HepG2 (cell line): ENCODE measurements around the gene TPD52L2. TPM values are rescaled to one million over a fixed set of nuclear protein-coding genes. Genes with fewer than 3 reads are reported as not detected.

Source experiments
- ARNTL ChIP-seq: sonication (generic); formaldehyde crosslinking; IDR thresholded peaks from 2 replicates; pipeline ENCODE4 v1.4.0; 2020; ENCODE audit warnings: mild to moderate bottlenecking, missing genetic modification reagents
- BCL6 ChIP-seq: IDR thresholded peaks from 2 replicates; pipeline ENCODE4 v1.6.1; 2016; ENCODE audit warnings: missing genetic modification reagents, missing compliant biosample characterization
- CHCHD3 ChIP-seq: sonication (generic); formaldehyde crosslinking; IDR thresholded peaks from 2 replicates; pipeline ENCODE4 v1.8.0; 2022; ENCODE audit warnings: mild to moderate bottlenecking, missing genetic modification reagents, moderate library complexity
- KMT2B ChIP-seq: IDR thresholded peaks from 2 replicates; pipeline ENCODE4 v1.6.1; 2016; ENCODE audit warnings: missing genetic modification reagents, missing compliant biosample characterization
- TOE1 ChIP-seq: sonication (generic); formaldehyde crosslinking; IDR thresholded peaks from 2 replicates; pipeline ENCODE4 v1.4.0; 2020; ENCODE audit warnings: mild to moderate bottlenecking, missing genetic modification reagents
- U2AF2 ChIP-seq: fragments of 200-400 bp; formaldehyde crosslinking; IDR thresholded peaks from 2 replicates; pipeline ENCODE4 v1.6.1; 2017; ENCODE audit warnings: low read depth, mild to moderate bottlenecking, low read length
- ZBTB1 ChIP-seq: sonication (generic); formaldehyde crosslinking; IDR thresholded peaks from 2 replicates; pipeline ENCODE4 v1.4.0; 2020; ENCODE audit warnings: missing genetic modification reagents, borderline replicate concordance
- ZNF549 ChIP-seq: sonication (generic); formaldehyde crosslinking; IDR thresholded peaks from 2 replicates; pipeline ENCODE4 v1.5.0; 2020; ENCODE audit warnings: missing genetic modification reagents
- ZNF75D ChIP-seq: sonication (generic); formaldehyde crosslinking; IDR thresholded peaks from 2 replicates; pipeline ENCODE4 v1.8.1; 2023; ENCODE audit warnings: missing genetic modification reagents, mild to moderate bottlenecking, borderline replicate concordance
- ZNF792 ChIP-seq: IDR thresholded peaks from 2 replicates; pipeline ENCODE4 v1.6.1; 2016
- ZNF879 ChIP-seq: sonication (generic); formaldehyde crosslinking; IDR thresholded peaks from 2 replicates; pipeline ENCODE4 v1.8.1; 2023; ENCODE audit warnings: missing genetic modification reagents
- polyA plus RNA-seq, 8 experiments: library from polyadenylated mRNA; depleted of rRNA in 3 of 8; stranded (reverse) in 7 of 8; unstranded in 1 of 8; fragments of >200 nt; fragmentation: Illumina TruSeq in 4 of 8; extraction: Trizol in 4 of 8; gene quantifications; 2 replicates each; pipeline versions ENCODE4 v1.2.1 to v1.2.3, GENCODE V29; 2011 to 2016; ENCODE audit warnings: low read depth in 4 of 8, missing spikeins in 1 of 8, mixed read lengths in 1 of 8; ENCODE audit not compliant: insufficient read depth in 1 of 8
- total RNA-seq, 5 experiments: library from RNA; depleted of rRNA; stranded (reverse); fragments of >200 nt; fragmentation: Illumina TruSeq; extraction: Trizol; gene quantifications; 2 replicates each; pipeline ENCODE4 v1.2.3, GENCODE V29; 2016; ENCODE audit warnings: low read depth in 1 of 5
- TF ChIP-seq, protein P1 (sequence below): sonication (generic); formaldehyde crosslinking; IDR thresholded peaks from 2 replicates; pipeline ENCODE4 v1.4.0; 2020; ENCODE audit warnings: missing genetic modification reagents, borderline replicate concordance
- TF ChIP-seq, protein P2 (sequence below): sonication (generic); formaldehyde crosslinking; IDR thresholded peaks from 2 replicates; pipeline ENCODE4 v1.8.0; 2022; ENCODE audit warnings: mild to moderate bottlenecking, missing genetic modification reagents, moderate library complexity
- TF ChIP-seq, protein P3 (sequence below): fragments of 450-650 bp; IDR thresholded peaks from 2 replicates; pipeline ENCODE4 v1.6.1; 2017; ENCODE audit warnings: mild to moderate bottlenecking
- TF ChIP-seq, protein P4 (sequence below): sonication (generic); formaldehyde crosslinking; IDR thresholded peaks from 2 replicates; pipeline ENCODE4 v1.5.0; 2020; ENCODE audit warnings: mild to moderate bottlenecking, missing genetic modification reagents
- TF ChIP-seq, protein P5 (sequence below): sonication (generic); formaldehyde crosslinking; IDR thresholded peaks from 2 replicates; pipeline ENCODE4 v1.4.0; 2020; ENCODE audit warnings: missing genetic modification reagents
- TF ChIP-seq, protein P6 (sequence below): sonication (generic); formaldehyde crosslinking; IDR thresholded peaks from 2 replicates; pipeline ENCODE4 v1.5.1; 2020; ENCODE audit warnings: missing genetic modification reagents, mild to moderate bottlenecking, borderline replicate concordance

The TPD52L2 gene
- total and polyA plus RNA-seq, 2 of the 13 experiments (the other 11 are each of a cell fraction or from before 2014, with no cell fraction given): 156 to 184 TPM

DNA sequence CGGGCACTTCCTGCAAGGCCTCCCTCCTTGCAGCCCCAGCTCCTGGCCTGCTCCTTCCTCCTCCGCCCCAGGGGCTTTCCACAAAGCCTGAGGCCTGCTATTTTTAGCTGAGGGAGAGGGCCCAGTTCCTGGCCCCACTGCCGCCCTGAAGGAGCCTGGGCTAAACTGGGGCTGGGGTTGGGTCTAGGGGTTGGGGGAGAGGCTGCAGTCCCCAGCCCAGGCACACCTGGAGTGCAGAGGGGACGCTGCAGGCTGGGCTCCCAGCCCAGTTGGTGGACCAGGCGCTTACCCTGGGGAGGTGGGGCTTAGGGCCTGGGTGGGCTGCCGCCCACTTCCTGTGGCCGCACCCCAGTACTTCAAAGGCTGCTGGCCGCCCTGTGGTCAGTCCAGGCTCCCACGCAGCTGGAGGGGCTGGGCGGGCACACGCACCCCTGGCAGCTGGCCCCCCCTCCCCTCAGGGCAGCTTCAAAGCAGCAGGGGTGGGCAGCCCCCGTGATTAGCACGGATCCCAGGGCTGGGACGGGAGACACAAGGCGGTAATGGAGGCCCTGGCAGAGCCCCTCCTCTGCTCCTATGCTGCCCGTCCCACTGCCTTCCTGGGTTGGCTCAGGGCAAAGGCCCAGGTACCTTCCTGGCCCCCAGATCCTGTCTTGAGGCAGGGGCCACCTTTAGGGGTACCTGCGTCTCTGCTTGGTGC is 10.9 kb upstream of the TPD52L2 start (continued):
- TF ChIP-seq, protein P1, sequence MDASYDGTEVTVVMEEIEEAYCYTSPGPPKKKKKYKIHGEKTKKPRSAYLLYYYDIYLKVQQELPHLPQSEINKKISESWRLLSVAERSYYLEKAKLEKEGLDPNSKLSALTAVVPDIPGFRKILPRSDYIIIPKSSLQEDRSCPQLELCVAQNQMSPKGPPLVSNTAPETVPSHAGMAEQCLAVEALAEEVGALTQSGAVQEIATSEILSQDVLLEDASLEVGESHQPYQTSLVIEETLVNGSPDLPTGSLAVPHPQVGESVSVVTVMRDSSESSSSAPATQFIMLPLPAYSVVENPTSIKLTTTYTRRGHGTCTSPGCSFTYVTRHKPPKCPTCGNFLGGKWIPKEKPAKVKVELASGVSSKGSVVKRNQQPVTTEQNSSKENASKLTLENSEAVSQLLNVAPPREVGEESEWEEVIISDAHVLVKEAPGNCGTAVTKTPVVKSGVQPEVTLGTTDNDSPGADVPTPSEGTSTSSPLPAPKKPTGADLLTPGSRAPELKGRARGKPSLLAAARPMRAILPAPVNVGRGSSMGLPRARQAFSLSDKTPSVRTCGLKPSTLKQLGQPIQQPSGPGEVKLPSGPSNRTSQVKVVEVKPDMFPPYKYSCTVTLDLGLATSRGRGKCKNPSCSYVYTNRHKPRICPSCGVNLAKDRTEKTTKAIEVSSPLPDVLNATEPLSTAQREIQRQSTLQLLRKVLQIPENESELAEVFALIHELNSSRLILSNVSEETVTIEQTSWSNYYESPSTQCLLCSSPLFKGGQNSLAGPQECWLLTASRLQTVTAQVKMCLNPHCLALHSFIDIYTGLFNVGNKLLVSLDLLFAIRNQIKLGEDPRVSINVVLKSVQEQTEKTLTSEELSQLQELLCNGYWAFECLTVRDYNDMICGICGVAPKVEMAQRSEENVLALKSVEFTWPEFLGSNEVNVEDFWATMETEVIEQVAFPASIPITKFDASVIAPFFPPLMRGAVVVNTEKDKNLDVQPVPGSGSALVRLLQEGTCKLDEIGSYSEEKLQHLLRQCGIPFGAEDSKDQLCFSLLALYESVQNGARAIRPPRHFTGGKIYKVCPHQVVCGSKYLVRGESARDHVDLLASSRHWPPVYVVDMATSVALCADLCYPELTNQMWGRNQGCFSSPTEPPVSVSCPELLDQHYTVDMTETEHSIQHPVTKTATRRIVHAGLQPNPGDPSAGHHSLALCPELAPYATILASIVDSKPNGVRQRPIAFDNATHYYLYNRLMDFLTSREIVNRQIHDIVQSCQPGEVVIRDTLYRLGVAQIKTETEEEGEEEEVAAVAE: no peak
- TF ChIP-seq, protein P2, sequence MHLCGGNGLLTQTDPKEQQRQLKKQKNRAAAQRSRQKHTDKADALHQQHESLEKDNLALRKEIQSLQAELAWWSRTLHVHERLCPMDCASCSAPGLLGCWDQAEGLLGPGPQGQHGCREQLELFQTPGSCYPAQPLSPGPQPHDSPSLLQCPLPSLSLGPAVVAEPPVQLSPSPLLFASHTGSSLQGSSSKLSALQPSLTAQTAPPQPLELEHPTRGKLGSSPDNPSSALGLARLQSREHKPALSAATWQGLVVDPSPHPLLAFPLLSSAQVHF: no peak
- no peak for TF ChIP-seq ZNF75D (CRISPR knock-in tag)
- TF ChIP-seq, protein P3, sequence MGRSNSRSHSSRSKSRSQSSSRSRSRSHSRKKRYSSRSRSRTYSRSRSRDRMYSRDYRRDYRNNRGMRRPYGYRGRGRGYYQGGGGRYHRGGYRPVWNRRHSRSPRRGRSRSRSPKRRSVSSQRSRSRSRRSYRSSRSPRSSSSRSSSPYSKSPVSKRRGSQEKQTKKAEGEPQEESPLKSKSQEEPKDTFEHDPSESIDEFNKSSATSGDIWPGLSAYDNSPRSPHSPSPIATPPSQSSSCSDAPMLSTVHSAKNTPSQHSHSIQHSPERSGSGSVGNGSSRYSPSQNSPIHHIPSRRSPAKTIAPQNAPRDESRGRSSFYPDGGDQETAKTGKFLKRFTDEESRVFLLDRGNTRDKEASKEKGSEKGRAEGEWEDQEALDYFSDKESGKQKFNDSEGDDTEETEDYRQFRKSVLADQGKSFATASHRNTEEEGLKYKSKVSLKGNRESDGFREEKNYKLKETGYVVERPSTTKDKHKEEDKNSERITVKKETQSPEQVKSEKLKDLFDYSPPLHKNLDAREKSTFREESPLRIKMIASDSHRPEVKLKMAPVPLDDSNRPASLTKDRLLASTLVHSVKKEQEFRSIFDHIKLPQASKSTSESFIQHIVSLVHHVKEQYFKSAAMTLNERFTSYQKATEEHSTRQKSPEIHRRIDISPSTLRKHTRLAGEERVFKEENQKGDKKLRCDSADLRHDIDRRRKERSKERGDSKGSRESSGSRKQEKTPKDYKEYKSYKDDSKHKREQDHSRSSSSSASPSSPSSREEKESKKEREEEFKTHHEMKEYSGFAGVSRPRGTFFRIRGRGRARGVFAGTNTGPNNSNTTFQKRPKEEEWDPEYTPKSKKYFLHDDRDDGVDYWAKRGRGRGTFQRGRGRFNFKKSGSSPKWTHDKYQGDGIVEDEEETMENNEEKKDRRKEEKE: no peak
- no peak for TF ChIP-seq TOE1 (CRISPR knock-in tag)
- no peak for TF ChIP-seq ZNF879 (CRISPR knock-in tag)
- TF ChIP-seq, protein P4, sequence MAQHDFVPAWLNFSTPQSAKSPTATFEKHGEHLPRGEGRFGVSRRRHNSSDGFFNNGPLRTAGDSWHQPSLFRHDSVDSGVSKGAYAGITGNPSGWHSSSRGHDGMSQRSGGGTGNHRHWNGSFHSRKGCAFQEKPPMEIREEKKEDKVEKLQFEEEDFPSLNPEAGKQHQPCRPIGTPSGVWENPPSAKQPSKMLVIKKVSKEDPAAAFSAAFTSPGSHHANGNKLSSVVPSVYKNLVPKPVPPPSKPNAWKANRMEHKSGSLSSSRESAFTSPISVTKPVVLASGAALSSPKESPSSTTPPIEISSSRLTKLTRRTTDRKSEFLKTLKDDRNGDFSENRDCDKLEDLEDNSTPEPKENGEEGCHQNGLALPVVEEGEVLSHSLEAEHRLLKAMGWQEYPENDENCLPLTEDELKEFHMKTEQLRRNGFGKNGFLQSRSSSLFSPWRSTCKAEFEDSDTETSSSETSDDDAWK (CRISPR knock-in tag): no peak
- TF ChIP-seq ARNTL (CRISPR knock-in tag): no peak
- TF ChIP-seq ZNF792 (CRISPR knock-in tag): no peak
- TF ChIP-seq ZBTB1 (CRISPR knock-in tag): peak; percentile 19; the same call in 1 of the 2 replicates
- TF ChIP-seq ZNF549 (CRISPR knock-in tag): 0 out of 2 replicates have a peak, but pooled peaks have one; percentile 59
- no peak for TF ChIP-seq KMT2B (CRISPR knock-in tag)
- TF ChIP-seq, protein P5, sequence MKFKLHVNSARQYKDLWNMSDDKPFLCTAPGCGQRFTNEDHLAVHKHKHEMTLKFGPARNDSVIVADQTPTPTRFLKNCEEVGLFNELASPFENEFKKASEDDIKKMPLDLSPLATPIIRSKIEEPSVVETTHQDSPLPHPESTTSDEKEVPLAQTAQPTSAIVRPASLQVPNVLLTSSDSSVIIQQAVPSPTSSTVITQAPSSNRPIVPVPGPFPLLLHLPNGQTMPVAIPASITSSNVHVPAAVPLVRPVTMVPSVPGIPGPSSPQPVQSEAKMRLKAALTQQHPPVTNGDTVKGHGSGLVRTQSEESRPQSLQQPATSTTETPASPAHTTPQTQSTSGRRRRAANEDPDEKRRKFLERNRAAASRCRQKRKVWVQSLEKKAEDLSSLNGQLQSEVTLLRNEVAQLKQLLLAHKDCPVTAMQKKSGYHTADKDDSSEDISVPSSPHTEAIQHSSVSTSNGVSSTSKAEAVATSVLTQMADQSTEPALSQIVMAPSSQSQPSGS (CRISPR knock-in tag): 0 out of 2 replicates have a peak, but pooled peaks have one; percentile 55
- TF ChIP-seq, protein P6, sequence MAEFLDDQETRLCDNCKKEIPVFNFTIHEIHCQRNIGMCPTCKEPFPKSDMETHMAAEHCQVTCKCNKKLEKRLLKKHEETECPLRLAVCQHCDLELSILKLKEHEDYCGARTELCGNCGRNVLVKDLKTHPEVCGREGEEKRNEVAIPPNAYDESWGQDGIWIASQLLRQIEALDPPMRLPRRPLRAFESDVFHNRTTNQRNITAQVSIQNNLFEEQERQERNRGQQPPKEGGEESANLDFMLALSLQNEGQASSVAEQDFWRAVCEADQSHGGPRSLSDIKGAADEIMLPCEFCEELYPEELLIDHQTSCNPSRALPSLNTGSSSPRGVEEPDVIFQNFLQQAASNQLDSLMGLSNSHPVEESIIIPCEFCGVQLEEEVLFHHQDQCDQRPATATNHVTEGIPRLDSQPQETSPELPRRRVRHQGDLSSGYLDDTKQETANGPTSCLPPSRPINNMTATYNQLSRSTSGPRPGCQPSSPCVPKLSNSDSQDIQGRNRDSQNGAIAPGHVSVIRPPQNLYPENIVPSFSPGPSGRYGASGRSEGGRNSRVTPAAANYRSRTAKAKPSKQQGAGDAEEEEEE (CRISPR knock-in tag): no peak
- TF ChIP-seq BCL6 (CRISPR knock-in tag): no peak
- TF ChIP-seq U2AF2: no peak
- TF ChIP-seq CHCHD3: 0 out of 2 replicates have a peak, but pooled peaks have one; percentile 39
